ENCODE results near the gene SLC22A6. TPM values are rescaled to one million over a fixed set of nuclear protein-coding genes. Genes with fewer than 3 reads are reported as not detected.

SLC22A6 gene
- total and polyA plus RNA-seq, 2 of the 13 experiments (the other 11 are each of a cell fraction or from before 2014, with no cell fraction given) = not detected

DNA sequence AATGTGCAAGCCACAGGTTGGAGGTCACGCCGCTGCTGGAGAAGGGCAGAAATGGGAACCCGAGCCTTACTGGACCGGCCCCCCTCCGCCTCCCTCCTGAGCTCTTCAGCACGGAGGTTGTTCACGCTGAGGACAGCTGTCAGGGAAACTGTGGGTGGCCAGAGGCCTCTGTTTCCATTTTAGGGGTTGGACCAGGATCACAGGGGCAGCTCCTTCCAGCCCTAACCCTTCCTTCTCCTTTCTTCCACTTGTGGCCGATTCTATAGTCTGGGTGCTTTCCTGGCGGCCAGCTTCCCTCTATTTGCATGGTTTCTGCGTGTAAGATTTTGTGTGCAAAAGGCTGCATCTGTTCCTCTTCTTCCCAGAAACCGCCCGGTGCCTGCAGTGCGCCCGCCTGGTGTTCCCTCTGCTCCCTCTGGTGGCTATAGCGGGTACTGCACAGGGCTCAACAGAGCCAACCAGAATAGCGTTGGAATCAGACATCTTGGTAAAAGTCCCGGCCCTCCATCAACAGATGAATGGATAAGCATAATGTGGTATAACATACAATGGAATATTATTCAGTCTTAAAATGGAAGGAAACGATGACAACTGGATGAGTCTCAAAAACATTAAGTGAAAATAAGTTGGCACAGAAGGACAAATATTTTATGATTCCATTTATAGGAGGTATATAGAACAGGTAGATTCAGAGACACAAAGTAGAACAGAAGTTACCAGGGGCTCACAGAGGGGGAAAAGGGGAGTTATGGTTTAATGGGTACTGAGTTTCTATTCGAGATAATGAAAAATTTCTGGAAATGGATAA lies 39.3 kb upstream of the SLC22A6 start (continued):
- TF ChIP-seq RORA (CRISPR knock-in tag; IDR thresholded peaks at IDR 0.05) (no peak), GABPB1 (CRISPR knock-in tag; IDR thresholded peaks at IDR 0.05) (no peak), ZBTB8A (CRISPR knock-in tag; IDR thresholded peaks at IDR 0.05; ENCODE audit: borderline replicate concordance, low read depth) (no peak), ZNF136 (CRISPR knock-in tag; IDR thresholded peaks at IDR 0.05; ENCODE audit: low read depth) (no peak), DR1 (CRISPR knock-in tag; IDR thresholded peaks at IDR 0.05) (no peak), NR2F2 (IDR thresholded peaks at IDR 0.05; ENCODE audit: borderline replicate concordance, low read depth) (no peak), CENPT (CRISPR knock-in tag; IDR thresholded peaks at IDR 0.05; ENCODE audit: low read depth) (no peak), ZNF550 (CRISPR knock-in tag; IDR thresholded peaks at IDR 0.05; ENCODE audit: borderline replicate concordance) (no peak), RFX5 (IDR thresholded peaks at IDR 0.05; ENCODE audit: low read depth, low read length) (no peak), SMAD1 (CRISPR knock-in tag; IDR thresholded peaks at IDR 0.05; ENCODE audit: borderline replicate concordance, low read depth) (no peak), MEF2D (CRISPR knock-in tag; IDR thresholded peaks at IDR 0.05) (no peak), NFRKB (IDR thresholded peaks at IDR 0.05) (no peak), ZNF776 (CRISPR knock-in tag; IDR thresholded peaks at IDR 0.05) (no peak), MBD4 (IDR thresholded peaks at IDR 0.05; ENCODE audit: borderline replicate concordance, low read length) (no peak), CEBPG (CRISPR knock-in tag; IDR thresholded peaks at IDR 0.05) (no peak), FOXO1 (CRISPR knock-in tag; IDR thresholded peaks at IDR 0.05) (no peak), HCFC1 (IDR thresholded peaks at IDR 0.05; ENCODE audit: low read depth, low read length) (no peak), ZNF589 (CRISPR knock-in tag; conservative IDR thresholded peaks at IDR 0.05) (no peak)
- TF ChIP-seq, protein P1, sequence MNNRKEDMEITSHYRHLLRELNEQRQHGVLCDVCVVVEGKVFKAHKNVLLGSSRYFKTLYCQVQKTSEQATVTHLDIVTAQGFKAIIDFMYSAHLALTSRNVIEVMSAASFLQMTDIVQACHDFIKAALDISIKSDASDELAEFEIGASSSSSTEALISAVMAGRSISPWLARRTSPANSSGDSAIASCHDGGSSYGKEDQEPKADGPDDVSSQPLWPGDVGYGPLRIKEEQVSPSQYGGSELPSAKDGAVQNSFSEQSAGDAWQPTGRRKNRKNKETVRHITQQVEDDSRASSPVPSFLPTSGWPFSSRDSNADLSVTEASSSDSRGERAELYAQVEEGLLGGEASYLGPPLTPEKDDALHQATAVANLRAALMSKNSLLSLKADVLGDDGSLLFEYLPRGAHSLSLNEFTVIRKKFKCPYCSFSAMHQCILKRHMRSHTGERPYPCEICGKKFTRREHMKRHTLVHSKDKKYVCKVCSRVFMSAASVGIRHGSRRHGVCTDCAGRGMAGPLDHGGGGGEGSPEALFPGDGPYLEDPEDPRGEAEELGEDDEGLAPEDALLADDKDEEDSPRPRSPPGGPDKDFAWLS (CRISPR knock-in tag; IDR thresholded peaks at IDR 0.05; ENCODE audit: borderline replicate concordance) = no peak
- TF ChIP-seq, protein P2, sequence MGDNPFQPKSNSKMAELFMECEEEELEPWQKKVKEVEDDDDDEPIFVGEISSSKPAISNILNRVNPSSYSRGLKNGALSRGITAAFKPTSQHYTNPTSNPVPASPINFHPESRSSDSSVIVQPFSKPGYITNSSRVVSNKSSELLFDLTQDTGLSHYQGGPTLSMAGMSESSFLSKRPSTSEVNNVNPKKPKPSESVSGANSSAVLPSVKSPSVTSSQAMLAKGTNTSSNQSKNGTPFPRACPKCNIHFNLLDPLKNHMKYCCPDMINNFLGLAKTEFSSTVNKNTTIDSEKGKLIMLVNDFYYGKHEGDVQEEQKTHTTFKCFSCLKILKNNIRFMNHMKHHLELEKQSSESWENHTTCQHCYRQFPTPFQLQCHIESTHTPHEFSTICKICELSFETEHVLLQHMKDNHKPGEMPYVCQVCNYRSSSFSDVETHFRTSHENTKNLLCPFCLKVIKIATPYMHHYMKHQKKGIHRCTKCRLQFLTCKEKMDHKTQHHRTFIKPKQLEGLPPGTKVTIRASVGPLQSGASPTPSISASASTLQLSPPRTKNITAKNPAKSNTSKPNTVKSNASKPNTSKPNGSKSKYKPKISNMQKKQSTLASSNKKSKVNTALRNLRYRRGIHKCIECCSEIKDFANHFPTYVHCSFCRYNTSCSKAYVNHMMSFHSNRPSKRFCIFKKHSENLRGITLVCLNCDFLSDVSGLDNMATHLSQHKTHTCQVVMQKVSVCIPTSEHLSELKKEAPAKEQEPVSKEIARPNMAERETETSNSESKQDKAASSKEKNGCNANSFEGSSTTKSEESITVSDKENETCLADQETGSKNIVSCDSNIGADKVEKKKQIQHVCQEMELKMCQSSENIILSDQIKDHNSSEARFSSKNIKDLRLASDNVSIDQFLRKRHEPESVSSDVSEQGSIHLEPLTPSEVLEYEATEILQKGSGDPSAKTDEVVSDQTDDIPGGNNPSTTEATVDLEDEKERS (CRISPR knock-in tag; IDR thresholded peaks at IDR 0.05) = no peak
- TF ChIP-seq, protein P3, sequence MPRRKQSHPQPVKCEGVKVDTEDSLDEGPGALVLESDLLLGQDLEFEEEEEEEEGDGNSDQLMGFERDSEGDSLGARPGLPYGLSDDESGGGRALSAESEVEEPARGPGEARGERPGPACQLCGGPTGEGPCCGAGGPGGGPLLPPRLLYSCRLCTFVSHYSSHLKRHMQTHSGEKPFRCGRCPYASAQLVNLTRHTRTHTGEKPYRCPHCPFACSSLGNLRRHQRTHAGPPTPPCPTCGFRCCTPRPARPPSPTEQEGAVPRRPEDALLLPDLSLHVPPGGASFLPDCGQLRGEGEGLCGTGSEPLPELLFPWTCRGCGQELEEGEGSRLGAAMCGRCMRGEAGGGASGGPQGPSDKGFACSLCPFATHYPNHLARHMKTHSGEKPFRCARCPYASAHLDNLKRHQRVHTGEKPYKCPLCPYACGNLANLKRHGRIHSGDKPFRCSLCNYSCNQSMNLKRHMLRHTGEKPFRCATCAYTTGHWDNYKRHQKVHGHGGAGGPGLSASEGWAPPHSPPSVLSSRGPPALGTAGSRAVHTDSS (CRISPR knock-in tag; conservative IDR thresholded peaks at IDR 0.05) = no peak
- TF ChIP-seq, protein P4, sequence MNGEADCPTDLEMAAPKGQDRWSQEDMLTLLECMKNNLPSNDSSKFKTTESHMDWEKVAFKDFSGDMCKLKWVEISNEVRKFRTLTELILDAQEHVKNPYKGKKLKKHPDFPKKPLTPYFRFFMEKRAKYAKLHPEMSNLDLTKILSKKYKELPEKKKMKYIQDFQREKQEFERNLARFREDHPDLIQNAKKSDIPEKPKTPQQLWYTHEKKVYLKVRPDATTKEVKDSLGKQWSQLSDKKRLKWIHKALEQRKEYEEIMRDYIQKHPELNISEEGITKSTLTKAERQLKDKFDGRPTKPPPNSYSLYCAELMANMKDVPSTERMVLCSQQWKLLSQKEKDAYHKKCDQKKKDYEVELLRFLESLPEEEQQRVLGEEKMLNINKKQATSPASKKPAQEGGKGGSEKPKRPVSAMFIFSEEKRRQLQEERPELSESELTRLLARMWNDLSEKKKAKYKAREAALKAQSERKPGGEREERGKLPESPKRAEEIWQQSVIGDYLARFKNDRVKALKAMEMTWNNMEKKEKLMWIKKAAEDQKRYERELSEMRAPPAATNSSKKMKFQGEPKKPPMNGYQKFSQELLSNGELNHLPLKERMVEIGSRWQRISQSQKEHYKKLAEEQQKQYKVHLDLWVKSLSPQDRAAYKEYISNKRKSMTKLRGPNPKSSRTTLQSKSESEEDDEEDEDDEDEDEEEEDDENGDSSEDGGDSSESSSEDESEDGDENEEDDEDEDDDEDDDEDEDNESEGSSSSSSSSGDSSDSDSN (CRISPR knock-in tag; IDR thresholded peaks at IDR 0.05) = 0 out of 2 replicates have a peak, but pooled peaks have one; percentile 20

All from HepG2 (cell line).